Colon (tissue), 2 donors: ENCODE results near the gene ANKHD1.
A peak's percentile ranks its signal among the peaks of the same experiment; 100 is the strongest.
"Not testable (repeated sequence)": the region's sequence is repeated elsewhere in the genome, so short reads cannot be mapped to it uniquely, and the experiment has no call there.

Experiments used
- FAIRE-seq: peaks from 2 replicates; lab custom pipeline; 2012; peaks lifted over from hg19 to GRCh38; lab: Jason Lieb, UNC
- donor health status: control.
- donor health status: control.

ANKHD1 gene

DNA sequence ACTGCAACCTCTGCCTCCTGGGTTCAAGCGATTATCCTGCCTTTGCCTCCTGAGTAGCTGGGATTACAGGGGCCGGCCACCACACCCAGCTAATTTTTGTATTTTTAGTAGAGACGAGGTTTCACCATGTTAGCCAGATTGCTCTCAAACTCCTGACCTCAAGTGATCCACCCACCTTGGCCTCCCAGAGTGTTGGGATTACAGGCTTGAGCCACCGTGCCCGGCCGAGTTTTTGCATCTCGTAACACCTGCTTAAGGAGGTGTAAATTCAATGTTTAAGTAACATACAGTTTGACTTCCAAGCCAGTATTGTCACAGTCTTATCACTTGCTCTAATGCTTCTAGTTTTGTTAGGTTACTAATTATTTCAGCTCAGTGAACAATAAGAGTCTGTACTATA lies 19.7 kb downstream of the ANKHD1 start:
- not testable (repeated sequence) for FAIRE-seq

DNA sequence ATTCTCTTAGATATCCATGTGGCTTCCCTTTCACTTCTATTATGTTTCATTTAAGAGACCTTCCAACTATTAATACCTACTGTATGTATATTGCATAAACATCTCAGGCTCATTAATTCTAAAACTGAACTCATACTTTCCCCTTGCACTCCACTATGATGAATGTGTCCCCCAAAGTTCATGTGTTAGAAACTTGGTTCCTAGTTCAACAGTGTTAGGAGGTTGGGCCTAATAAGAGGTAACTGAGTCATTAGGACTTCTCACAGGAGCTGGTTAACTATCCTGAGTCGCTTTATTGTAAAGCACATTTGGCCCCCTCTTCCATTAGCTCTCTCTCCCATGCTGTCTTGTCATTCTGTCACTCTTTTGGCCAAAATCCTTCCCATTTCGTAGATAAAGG lies 22.0 kb downstream of the ANKHD1 start:
- no peak for FAIRE-seq

DNA sequence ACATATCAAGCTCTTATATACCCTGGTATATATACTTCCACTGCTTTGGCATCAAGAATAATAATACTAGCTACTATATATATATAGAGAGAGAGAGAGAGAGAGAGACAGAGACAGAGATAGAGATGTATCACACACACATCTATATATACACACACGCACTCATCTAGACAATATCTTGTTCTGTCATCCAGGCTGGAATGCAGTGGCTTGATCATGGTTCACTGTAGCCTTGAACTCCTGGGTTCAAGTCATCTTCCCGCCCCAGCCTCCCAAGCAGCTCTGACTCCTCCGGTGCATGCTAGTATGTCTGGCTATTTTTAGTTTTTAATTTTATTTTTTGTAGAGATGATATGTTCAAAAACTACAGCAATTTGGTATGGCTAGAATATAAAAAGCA lies 22.5 kb downstream of the ANKHD1 start:
- no peak for FAIRE-seq

DNA sequence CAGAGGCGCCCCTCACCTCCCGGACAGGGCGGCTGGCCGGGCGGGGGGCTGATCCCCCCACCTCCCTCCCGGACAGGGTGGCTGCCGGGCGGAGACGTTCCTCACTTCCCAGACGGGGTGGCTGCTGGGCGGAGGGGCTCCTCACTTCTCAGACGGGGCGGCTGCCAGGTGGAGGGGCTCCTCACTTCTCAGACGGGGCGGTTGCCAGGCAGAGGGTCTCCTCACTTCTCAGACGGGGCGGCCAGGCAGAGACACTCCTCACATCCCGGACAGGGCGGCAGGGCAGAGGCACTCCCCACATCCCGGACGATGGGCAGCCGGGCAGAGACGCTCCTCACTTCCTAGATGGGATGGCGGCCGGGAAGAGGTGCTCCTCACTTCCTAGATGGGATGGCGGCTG lies 26.1 kb downstream of the ANKHD1 start:
- FAIRE-seq, result not testable (repeated sequence)

DNA sequence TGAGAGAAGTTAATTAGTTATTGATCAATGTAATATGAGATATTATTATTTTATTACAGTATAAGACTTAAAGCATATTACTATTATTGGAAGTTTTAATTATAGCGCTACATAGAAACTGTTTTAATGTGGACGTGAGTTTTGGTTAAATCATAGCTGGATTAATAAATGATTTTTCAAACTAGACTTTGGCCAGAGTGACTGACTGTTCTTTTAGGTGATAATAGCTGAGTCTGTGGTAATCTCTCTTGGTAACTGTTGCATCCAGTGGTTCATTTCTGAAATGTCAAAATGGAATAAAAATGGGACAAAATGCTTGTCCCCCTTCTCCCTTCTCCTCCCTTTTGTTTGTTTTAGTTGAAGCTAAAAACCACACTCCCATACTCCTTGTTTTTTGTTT lies 28.1 kb downstream of the ANKHD1 start:
- no peak for FAIRE-seq

DNA sequence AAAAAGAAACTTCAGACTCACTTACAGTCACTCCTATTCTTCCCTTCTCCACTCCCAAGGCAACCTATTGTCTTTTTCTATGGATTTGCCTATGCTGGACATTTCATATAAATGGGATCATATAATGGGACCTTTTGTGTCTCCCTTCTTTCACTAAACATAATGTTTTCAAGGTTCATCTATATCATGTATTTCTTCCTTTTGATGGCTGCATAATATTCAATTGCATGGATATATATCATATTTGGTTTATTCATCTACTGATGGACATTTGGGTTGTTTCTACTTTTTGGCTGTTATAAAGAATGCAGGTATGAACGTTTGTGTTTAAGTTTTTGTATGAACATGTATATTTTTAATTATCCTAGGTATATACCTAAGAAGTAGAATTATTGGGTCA lies 30.6 kb downstream of the ANKHD1 start:
- FAIRE-seq, result peak; percentile 77

DNA sequence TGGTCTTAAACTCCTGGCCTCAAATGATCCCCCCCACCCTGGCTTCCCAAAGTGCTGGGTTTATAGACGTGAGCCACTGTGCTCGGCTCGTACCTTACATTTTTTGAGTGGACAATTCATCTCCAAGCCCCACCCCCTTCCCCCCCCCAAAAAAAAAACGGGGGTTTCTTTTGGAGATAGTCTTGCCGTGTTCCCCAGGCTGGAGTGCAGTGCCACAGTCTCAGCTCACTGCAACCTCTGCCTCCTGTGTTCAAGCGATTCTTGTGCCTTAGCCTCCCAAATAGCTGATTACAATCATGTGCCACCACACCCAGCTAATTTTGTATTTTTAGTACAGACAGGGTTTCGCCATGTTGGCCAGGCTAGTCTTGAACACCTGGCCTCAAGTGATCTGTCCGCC lies 31.3 kb downstream of the ANKHD1 start:
- no peak for FAIRE-seq

DNA sequence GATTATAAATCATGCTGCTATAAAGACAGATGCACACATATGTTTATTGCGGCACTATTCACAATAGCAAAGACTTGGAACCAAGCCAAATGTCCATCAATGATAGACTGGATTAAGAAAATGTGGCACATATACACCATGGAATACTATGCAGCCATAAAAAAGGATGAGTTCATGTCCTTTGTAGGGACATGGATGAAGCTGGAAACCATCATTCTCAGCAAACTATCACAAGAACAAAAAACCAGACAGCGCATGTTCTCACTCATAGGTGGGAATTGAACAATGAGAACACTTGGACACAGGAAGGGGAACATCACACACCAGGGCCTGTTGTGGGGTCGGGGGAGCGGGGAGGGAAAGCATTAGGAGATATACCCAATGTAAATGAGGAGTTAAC lies 55.7 kb downstream of the ANKHD1 start:
- not testable (repeated sequence) for FAIRE-seq

DNA sequence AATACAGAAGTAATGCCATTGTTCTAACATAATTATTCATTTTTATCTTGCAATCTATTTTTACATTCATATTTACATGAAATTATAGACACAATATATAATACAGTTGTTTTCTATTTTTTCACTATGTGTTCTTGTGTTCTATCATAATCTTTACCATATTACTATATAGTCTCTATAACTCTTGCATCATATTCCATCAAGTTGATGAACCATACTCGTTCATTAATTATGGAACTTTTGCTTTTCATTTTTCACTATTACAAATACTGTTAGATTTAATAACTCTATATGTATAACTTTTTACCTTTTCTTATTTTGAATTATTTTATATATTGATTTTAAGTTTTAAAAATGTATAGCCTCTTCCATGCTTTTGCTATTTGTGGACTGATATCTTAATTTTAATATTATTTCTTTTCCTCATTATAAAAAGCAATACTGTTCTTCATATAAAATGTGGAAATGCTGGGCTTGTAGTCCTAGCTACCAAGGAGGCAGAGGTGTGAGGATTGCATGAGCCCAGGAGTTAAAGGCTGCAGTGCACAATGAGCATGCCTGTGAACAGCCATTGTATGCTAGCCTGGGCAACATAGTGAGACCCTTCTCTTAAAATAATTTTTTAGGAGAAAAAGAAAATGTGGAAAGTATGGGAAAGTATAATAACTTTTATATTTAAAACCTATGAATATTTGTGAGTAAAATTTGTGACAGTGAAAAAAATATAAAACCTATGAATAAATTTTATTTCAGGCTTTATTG lies 65.5 kb downstream of the ANKHD1 start:
- peak; percentile 87 for FAIRE-seq

DNA sequence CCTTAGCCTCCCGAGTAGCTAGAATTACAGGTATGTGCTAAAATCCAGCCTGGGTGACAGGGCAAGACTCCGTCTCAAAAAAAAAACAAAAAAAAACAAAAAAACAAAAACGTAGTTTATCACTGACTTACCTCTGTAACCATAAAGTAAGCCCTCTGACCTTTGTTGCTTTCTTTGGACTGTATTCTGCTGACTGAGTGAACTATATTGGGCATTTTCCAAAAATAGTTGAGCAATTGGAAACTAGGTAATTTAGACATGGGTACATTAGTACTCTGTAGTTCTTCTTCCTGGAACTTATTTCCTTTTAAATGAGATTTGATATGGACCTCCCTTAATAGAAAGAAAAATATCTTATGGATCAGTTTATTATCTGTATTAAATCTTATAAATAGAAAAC lies 66.6 kb downstream of the ANKHD1 start:
- FAIRE-seq, result no peak

DNA sequence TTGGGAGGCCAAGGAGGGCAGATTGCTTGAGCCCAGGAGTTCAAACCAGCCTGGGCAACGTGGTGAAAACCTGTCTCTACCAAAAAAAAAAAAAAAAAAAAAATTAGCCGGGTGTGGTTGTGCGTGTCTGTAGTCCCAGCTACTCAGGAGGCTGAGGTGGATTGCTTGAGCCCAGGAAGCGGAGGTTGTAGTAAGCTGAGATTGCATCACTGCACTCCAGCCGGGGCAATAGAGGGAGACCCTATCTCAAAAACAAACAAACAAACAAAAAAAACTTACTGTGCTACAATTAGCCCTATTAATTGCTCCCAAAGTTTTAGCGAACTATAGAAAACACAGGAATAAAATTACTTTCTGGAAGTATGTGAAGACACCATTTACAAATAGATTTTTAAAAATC lies 67.6 kb downstream of the ANKHD1 start:
- FAIRE-seq, result no peak

DNA sequence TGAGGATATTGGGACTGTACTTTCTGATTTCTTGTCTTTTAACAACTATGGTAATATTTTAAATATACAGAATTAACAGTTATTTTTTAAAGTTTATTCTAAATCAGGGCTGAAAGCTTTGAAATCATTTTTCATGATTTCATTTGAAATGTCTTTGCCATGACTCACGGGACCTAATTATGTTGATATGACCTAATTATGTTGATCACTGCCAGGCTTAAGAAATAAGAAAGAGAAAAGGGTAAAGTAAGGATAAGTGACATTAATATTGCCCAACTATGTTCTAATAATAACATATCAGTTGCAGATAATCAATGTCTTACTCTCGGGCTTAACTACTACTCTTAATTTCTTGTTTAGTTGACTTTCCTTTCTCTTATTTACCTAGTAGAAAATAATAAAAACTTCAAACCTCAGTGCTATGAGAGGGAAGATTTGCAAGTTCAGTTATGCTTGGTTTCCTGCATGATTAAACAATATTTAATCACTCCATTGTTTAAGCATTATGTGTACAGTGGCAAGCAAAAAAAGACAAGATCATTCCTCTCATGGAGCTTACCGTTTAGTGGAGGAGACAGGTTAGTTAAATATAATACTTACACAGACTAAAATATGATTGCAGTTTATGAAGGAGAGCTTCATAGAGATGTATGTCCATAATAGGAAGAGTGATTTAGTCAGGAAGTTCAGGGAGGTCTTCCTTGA lies 78.8 kb downstream of the ANKHD1 start:
- FAIRE-seq, result no peak

DNA sequence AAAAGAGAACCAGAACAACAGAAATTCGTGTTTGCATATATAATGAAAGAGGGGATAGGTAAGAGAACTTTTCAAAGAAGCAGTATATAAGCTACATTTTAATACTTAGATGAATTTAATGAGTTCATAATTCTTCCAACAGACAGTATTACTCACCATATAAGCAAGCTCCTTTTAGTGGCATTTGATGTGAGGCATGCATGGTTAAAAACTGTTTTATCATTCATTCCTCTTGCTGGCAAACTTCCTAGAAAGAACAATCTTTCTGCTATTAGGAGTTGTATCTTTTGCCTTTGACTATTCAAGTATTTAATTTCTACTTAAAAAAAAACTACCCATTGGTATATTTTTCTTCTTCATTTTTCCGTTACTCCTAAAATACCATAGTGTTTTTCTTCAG lies 80.1 kb downstream of the ANKHD1 start:
- no peak for FAIRE-seq

DNA sequence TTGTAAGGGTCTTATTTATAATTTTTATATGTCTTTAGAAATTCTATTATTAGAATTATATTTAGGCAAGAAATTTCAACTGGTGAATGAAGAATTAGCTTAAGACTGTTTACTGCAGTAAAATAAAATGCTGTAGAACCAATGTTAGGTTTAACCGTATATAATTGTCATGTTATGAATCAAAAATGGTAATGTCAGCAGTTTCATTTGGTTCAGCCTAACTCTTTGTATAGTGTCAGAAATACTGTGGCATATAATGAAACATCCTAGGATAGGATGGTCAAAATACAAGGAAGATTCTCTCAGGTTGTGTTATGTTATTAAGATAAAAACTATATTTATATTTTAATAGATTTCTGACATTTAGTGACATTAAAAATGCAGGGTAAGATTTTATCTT lies 81.4 kb downstream of the ANKHD1 start:
- FAIRE-seq, result no peak

DNA sequence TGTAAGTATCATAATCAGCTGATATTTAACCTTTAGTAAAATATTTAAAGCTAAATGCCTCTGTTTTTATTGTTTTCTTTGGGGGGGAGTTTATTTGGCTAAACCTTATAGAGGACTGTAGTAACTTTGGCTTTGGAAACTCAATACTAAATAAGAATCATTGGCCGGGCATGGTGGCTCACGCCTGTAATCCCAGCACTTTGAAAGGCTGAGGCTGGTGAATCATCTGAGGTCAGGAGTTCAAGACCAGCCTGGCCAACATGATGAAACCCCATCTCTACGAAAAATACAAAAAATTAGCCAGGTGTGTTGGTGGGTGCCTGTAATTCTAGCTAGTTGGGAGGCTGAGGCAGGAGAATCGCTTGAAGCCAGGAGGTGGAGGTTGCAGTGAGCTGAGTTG lies 86.5 kb downstream of the ANKHD1 start:
- FAIRE-seq, result not testable (repeated sequence)

DNA sequence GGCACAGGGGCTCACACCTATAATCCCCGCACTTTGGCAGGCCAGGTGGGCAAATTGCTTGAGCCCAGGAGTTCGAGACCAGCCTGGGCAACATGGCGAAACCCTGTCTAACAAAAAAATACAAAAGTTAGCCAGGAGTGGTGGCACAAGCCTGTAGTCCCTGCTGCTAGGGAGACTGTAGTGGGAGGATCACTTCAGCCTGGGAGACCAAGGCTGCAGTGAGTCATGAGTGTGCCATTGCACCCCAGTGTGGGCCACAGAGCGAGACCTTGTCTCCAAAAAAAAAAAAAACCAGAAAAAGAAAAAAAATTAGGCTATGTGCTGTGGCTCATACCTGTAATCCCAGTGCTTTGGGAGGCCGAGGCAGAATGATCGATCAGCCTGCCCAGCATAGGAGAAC lies 87.3 kb downstream of the ANKHD1 start:
- no peak for FAIRE-seq

DNA sequence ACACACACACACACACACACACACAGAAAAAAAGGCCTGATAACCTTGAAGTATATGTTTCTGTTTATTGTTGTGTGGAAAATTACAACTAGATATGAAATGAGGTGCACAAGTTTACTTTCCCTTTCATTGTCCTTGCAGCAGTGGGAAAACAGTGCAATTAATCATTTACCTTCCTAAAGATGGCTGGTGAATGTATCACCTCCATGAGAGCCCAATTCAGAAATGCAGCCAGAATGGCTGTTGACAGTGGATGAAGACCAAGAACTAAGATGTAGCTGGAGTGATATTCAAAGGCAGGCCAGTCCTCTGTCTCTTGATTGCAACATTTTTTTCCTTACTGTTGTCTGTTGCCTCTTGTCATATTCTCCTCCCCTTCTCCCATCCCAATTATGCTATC lies 96.3 kb downstream of the ANKHD1 start:
- FAIRE-seq, result no peak

DNA sequence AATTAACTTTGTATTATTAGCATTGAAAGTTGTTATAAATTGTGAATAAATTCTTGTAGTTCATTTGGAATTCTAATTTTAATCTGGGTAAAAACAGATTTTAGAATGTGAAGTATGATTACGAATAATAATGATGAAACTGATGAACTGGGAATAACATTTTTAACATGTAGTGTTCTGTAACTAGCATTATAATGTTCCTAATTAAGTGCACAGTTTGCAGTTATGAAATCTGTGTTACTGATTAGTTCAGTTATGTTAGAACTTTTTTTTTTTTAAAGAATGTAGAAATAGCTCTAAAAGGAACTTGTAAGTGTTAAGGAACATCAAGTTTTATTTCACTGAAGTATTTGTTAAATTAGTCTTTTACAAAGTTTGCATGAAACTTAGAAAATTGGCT lies 97.0 kb downstream of the ANKHD1 start:
- peak; percentile 33 for FAIRE-seq

DNA sequence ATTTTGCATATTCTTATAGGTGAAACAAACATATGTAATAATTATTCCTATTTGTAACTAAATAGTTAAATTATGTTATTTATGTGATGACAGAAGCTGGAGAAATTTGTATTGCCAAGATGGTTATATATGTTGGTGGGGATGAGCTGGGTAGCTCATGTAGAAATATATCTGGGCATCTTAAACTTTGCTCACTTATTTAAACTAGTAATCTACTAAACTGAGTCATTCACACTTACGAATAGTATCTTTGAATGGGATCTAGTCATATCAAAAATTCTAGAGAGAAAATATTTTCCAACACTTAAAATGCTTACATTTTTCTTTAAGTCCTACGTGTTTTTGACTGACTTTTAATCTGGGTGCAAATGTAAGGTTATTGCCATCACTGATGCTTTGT lies 101.2 kb downstream of the ANKHD1 start:
- no peak for FAIRE-seq

DNA sequence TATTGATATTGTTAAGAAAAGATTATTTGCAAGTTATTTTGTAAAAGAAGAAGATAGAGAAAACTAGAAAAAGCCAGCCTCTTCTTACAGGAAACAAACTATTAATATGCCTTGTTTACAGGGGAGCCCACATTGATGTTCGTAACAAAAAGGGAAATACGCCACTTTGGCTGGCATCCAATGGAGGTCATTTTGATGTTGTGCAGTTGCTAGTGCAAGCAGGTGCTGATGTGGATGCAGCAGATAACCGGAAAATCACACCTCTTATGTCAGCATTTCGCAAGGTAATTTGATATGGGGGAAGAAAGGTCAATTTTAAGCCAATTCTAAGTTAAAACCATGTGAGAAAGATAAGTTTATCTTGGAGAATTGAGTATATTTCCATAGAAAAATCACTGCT lies 108.3 kb downstream of the ANKHD1 start:
- no peak for FAIRE-seq

DNA sequence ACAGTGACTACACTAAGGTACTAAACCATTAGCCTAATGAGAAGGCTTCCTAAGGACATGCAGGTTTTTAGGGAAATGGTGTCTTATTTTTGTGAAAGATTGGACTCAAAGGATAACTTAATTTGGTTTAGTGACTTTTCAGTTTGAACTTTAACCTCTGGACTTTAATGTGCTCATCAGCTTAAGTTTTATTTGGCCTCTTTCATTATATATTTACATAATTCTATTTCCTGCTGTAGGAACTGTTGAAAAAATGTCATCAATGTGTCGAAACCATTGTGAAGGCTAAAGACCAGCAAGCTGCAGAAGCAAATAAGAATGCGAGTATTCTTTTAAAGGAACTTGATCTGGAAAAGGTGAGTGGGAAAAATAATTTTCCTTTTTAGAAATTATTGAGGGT lies 111.5 kb downstream of the ANKHD1 start:
- no peak for FAIRE-seq

DNA sequence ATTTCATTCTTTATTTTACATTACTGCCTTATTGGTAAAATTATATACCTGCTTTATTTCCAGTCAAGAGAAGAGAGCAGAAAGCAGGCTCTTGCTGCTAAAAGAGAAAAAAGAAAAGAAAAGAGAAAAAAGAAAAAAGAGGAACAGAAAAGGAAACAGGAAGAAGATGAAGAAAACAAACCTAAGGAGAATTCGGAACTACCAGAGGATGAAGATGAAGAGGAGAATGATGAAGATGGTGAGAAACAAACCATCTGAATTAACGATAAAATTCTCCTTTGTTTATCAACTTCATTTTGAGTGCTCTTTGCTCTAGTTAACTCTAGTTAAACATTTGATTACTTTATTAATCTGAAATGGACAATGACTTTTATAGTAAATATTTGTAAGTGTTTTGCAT lies 122.4 kb downstream of the ANKHD1 start:
- FAIRE-seq, result no peak

DNA sequence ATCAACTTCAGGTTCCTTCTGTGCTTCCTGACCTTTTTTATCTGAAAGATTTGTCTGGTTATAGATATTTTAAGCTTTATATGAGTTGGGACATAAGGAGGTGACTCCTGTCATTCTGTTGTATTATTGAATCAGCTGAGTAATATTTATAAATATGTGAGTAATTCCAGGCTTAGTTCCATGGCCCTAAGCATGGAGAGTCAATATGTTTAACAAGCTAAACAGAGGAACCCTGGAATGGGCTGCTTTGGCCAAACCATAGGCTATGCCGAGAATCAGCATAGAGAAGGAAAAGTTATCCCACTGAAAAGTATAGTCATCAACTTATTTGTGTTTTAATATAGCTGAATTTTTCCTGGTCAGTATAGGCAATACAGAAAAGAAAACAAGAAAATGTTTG lies 138.6 kb downstream of the ANKHD1 start:
- no peak for FAIRE-seq

DNA sequence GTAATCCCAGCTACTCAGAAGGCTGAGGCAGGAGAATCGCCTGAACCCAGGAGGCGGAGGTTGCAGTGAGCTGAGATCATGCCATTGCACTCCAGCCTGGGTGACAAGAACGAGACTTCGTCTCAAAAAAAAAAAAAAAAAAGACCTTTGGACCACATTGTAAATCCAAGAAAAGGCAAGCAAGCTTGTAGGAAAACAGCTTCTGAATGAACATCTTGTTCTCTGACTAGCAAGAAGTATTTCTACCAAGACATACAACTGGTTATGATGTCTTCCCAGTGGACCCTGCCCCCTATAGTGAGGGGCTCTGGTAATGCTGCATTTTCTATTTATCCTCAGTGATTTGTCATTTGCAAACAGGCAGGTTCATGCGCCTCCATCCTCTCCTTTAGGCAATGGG lies 141.3 kb downstream of the ANKHD1 start:
- no peak for FAIRE-seq
